NCI-H2107 treated with DMSO at 0.1 percent for 48 hours (cell line): ENCODE data around the gene EGFL6.
"Not testable (repeated sequence)": the region's sequence is repeated elsewhere in the genome, so short reads cannot be mapped to it uniquely, and the experiment has no call there.

ENCODE experiments used
- DNase-seq: peaks from one replicate; lab custom pipeline; 2025; ENCODE audit not compliant: unreplicated experiment; lab: John Stamatoyannopoulos, UW

EGFL6 gene

DNA sequence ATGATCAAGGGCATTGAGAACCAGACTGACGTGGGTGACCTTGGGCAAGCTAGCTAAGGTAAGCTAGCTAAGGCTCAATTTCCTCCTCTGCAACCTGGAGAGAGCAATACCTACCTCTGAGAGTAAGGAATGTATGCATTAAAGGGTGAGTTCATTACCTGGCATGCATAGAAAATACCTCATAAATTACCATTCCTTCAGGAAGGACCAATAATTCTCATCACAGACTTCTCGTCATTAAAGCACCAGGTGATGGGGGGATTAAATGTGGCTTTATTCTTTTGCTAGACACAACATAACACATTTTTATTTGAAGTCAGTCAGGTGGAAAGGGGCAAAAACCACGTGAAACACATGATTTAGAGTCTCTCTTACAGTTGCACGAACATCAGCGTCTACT is 21.5 kb downstream of the EGFL6 start:
- no peak for DNase-seq

DNA sequence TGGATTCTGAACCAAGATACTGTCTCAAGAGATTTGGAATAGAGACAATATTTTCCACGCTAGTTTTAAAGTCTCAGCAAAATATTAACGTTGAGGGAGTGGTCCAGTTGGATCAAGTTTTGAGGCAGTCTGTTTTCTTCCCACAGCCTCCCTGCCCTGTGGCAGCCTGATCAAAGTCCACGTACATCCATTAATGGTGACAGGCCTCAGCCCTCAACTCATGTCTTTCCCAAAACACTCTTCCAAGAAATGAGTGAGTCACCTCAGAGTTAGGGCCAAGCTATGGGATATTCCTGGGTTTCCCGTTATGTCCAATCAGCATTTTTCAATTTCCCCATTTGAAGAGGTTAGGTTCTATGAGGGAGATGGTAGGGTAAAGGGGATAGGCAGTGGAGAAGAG is 28.5 kb downstream of the EGFL6 start:
- DNase-seq, result no peak

DNA sequence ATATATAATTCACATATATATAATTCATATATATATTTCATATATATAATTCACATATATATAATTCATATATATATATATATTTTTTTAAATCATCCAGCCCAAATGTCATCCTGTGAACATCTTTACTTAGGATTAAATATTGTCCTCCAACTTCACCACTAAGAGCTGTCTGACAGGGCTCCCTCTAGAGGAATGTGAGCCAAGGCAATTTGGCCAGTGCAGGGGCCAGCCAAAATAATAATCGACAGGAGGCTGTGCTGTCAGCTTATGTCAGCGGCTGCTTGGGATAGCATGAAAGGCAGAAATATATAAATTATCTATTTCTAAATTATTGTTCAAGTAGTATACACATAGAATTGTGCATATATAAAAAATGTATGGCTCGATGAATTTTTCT is 29.5 kb downstream of the EGFL6 start:
- DNase-seq, result no peak

DNA sequence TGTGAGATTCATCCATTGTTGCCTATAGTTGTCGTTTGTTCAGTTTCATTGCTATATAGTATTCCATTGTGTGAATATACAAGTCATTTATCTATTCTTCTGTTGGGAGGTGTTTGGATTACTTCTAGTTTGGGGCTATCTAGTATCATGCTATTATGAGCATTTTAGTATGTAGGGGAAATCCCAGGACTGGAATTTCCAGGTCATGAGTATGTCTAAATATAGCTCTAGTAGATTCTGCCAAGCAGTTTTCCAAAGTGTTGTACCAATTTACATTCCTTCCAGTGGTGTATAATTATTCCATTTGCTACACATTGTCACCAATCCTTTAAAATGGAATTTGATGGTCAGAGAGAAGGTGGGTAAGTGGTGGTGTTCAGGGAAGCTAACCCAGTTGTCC is 30.1 kb downstream of the EGFL6 start:
- no peak for DNase-seq

DNA sequence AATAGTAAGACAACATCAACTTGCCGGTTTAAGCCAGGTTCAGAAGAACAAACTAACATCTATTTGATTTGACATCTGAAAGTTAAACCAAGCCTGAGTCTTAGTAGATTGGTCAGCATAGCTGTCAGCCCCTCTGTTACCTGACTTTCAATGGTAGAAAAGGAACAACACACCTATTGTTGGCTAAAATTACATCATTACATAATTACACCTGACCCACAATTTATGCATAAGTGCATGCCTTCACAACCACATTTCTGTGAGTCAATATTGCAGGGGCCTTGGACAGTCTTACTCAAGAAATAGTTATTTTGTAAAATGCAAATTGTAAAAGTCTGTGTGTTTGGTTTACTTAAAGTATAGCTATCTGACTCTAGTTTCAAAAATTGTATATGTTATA is 36.2 kb downstream of the EGFL6 start:
- no peak for DNase-seq

DNA sequence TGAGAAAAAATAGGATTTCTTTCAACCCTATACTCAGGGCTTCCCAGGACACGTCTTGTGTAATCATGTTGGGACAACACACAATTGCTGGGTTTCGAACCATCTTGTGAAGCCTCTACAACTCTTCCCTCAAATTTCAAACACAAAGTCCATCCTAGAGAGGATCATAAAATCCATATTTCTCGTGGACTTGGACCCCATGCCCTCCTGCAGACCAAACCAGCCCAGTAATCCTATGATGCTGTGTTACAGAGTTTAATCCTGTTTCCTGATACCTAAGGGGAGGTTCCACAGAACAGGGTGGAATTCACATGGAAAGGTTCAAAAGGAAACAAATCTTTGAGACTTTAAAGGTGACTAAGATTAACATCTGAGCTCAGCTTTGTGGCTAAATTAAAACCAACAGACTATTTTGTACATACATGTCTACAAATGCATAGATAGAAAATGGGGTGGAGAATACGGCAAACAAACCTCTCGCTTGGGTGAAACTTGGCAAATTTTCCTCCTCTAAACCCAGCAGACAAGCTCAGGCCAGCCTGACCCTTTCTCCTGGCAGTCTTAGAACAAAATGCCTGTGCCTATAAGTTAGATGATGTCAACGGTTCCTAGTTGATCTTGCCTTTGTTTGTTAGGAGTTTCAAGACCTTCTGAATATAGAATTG is 38.1 kb downstream of the EGFL6 start:
- no peak for DNase-seq

DNA sequence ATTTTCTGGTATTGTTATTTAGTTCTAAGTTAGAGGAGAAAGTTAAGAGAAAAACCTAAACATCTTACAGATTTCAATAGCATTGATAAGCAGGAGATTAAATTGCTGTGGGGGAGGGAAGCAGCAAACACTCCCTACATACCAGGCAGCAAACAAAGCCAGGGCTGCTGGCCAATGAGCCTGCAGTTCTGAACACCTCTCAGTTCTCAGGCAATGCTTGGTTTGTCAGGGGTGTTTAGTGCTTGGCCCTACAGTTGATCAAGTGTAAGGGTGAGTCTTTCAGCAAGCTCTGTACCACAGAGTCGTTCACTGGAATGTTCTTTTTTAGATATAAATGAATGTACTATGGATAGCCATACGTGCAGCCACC is 38.6 kb downstream of the EGFL6 start:
- DNase-seq, result no peak

DNA sequence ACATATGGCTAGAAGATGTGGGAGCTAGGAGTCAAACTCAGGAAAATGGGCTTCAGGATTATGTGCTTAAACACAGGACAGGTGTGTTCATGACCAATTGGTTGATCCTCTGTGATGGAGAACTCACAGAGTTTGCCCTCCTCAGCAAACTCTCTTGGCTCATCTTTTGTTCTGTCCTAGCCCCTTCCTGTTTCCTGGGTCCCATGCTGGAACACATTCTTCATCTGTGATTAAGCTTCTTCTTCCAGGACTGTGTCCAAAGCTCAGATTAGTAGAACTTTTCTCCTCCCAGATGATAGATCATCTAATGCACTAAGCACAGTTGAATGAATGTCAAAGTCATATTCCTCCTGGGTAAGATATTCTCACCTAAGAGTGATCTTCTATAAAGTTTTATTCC is 44.8 kb downstream of the EGFL6 start:
- DNase-seq, result no peak

DNA sequence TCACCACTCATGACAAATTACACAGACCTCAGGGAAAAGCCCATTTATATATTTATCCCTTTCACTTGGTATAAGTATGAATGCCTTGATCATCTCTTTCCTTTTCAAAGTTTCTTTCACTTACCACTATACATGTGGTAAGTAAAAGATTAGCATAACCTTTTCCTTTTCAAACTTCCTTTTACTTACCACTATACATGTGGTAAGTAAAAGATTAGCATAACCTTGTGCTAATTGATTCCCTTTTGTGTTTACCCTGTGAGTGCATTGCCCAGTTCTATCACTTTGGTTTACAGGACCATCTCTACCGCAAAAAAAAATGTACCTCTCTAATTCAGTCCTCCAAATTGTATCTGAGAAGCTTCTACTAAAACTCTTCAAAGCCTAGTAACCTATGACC is 50.8 kb downstream of the EGFL6 start:
- DNase-seq, result no peak

DNA sequence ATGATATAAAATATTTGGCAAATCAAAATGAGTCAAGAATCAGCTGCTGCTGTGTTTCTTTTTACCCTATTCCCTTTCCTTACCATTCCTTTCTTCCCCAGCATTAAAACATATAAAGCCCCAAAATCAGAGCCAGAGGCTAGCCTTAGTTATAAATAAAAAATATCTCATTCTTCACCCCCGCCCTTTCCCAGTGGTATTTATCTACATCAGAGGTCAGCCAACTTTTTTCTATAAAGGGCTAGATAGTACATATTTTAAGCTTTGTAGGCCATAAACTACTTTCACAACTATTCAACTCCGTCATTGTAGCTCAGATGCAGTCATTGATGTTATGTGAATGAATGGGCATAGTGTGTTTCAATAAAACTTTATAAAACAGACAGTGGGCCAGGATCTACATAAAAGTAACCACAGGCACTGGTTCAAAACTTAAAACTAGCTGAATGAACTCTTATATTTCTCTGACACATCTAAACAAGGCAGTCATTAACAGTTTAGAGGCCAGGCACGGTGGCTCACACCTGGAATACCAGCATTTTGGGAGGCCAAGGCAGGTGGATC is 53.1 kb downstream of the EGFL6 start:
- no peak for DNase-seq

DNA sequence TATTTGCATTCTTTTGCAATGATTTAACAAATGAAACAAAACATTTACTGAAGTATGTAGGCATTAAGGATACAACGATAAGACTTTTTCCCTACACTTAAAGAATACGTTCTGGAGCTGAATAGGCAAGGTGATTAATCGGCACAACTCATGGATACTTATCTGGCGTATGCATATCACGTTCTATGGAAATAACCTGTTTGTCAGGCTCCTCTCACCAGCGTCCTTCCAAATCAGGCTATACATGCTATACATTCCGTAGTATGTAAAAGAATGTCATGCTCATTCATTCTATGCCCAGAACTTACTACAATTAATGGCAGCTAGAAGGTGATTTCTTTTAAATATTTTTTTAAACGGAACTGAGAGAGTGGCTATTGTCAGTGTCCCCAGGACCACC is 57.9 kb downstream of the EGFL6 start:
- DNase-seq, result no peak

DNA sequence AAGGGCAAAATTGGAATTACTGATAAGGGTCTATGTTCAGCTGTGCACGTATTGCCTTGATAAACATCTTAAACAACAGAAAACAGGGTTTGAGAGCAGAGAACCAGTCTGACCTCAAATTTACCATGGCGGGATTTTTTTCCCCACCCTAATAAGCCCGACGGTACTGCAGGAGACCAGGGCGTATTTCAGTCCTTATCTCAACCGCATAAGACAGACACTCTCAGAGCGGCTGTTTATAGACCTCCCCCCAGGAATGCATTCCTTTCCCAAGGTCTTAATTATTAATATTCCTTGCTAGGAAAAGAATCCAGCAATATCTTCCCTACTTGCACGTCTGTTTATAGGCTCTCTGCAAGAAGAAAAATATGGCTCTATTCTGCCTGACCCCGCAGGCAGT is 67.8 kb downstream of the EGFL6 start:
- DNase-seq, result not testable (repeated sequence)

DNA sequence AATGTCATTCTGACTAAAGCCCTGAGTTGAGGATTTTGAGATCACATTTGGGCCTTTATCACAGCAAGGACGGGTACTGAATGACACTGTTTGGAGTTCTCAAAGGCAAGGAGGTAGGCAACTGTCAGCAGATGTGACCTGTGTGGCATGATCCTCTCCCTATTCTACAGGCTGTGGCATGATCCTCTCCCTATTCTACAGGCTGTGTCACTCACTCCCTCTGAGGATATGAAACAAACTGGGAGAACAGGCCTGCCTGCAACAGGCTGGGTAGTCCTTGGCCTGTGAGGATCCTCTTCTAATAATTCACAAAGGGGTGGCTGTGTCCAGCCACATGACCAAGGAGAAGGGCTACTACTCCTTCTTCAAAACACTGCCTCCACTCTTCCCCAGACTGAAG is 68.6 kb downstream of the EGFL6 start:
- no peak for DNase-seq

DNA sequence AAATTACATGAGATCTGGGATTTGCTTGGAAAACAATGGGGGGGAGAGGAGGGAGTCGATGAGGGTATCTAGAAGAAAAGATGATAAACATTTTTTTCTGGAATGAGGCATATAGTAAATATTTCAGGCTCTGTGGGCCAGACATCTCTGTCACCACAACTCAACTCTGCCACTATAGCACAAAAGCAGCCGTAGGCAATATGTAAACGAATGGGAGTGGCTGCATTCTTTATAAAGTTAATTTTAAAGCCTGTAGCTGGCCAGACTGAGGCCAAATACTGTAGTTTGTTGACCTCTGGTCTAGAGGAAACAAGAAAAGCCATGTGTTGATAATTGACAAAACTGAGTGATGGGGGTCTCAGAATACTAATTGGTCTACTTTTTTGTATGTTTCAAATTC is 69.4 kb downstream of the EGFL6 start:
- no peak for DNase-seq

DNA sequence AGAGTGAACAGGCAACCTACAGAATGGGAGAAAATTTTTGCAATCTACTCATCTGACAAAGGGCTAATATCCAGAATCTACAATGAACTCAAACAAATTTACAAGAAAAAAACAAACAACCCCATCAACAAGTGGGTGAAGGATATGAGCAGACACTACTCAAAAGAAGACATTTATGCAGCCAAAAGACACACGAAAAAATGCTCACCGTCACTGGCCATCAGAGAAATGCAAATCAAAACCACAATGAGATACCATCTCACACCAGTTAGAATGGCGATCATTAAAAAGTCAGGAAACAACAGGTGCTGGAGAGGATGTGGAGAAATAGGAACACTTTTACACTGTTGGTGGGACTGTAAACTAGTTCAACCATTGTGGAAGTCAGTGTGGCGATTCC is 72.3 kb downstream of the EGFL6 start:
- not testable (repeated sequence) for DNase-seq

DNA sequence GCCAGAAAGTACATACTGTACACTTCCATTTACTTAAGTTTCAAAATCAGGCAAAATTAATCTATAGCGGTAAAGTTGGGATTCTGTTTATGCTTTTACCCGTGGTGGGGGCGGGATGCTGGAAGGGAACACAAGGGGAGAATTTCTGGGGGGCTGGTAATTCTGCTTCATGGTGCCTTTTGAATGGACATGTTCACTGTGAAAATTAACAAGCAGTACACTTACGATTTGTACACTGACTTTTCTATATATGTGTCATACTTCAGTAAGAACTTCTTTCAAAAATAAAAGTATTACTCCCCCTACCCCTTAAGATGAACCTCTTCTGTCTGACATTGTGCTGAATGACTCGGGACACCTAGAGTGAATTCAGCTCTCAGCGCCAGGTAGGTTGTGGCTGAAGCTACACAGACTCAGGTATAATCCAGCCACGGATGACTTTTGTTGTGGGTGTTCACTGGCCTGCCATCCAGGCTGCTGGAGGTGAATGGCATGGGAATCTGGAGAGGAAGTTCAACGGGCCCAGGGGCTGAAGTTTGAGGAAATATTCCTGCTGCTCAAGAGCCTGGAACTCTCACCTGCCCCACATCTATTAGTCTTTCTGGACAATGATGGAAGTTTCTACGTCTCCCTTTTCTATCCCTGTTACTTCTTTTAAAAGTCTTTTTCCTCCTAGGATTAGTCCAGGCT is 76.2 kb downstream of the EGFL6 start:
- DNase-seq, result no peak

DNA sequence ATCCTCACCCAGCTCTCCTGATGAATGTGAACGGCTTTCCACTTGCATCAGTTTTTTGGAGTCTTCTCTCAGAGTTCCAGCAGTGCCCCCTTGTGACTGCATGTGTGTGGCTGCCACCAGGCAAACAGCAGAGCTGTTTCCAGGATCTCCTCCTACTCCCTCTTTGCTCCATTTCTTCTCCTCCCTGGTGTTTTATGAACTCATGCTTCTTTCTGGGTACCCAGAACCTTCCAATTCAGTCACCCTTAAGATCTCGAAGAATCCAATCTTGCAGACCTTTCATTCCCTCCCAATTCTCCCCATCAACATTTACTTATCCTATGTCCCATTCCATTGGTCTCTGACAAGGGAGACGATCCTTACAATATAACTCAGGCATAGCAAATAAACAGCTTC is 76.8 kb downstream of the EGFL6 start:
- peak; percentile 58 for DNase-seq

DNA sequence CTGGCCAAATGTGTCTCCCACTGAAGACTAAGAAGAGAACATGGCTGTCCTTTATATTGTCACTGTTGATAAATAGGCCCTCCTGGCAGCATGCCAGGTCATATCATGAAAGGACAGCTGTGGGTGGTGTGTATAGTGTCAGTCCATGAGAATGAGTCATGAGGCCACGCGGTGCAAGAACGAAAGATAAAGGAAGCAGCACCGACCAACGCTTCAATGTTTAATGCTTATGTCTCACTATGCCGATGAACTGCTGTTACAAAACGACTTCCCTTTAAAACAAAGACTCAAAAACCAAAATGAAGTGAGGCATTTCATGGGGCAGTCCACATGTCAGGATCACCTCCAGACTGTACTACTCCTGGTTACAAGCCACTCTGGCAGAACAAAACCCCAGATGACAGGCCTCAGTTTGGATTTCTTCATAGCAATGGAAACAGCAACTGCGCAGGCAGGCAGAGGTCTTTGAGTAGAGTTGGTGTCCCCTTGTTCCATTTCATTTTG is 78.4 kb downstream of the EGFL6 start:
- DNase-seq, result peak; percentile 33

DNA sequence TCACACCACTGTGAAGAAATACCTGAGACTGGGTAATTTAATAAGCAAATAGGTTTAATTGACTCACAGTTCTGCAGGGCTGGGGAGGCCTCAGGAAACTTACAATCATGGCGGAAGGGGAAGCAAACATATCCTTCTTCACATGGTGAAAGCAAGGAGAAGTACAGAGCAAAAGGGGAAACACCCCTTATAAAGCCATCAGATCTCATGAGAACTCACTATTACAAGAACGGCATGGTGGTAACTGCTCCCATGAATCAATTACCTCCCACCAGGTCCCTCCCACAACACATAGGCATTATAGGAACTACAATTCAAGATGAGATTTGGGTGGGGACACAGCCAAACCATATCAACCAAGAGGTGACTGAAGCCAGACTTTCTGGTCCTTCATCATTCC is 78.9 kb downstream of the EGFL6 start:
- DNase-seq, result not testable (repeated sequence)

DNA sequence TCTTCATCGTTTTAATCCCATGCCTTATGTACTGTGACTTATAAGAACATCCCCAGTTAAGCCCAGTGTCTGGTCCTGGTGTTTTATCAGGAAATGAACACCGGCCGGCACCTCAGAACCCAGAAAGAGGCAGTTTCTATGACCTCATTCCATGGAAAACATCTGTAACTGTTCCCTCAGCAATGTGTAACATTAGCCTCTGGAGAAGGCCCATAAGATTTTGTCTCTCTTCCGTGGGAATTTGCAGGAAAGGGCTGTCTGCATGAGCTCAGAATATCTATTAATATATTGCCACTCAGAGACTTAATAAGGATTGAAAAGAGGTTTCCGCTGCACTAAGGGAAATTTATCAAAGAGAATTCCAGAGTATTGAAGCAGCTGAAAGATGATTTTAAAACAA is 80.4 kb downstream of the EGFL6 start:
- no peak for DNase-seq

DNA sequence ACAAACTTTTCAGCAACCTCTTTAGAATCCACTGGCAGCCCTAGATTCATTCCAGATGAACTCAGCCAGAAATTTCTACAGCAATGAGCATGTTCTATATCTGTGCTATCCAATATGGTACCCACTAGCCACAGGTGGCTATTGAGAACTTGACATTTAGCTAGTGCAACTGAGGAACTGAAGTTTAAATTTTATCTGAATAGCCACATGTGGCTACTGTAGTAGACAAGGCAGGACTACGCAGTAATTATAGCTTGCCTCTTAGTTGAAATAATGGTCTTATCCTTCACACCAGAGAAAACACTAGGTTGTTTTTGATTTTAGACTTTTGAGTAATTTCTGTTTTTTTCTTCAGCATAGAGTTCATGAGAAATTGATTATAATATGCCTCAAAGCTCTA is 80.9 kb downstream of the EGFL6 start:
- DNase-seq, result no peak

DNA sequence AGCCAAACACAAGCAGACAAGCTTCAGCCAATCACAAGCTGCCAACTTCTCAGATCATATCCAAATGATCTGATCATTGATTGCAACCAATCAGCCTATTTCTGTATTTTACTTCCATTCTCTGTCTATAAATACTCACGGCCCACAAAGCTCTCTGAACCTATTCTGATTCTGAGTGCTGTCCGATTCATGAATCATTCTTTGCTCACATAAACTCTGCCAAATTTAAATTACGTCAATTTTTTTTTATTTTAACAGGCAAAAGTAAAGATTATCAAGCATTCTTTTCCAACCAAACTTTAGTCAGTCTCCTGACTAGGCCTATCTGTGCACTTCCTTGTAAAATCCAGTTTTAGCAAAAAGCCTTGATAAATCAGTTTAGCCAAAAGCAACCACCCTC is 81.7 kb downstream of the EGFL6 start:
- DNase-seq, result no peak
